Spleen (tissue), 7 donors: ENCODE measurements around the gene RIPOR3.
A peak's percentile ranks its signal among the peaks of the same experiment; 100 is the strongest.

ENCODE experiments used
- CTCF ChIP-seq, 11 experiments: fragments of 200-600 bp in 7 of 11; fragments of 450-650 bp in 4 of 11; sonication (generic) in 4 of 11; IDR thresholded peaks in 8 of 11; conservative IDR thresholded peaks in 3 of 11; 1 replicate in 7 of 11; 2 replicates in 4 of 11; pipeline versions ENCODE4 v1.4.0 to v1.8.0; 2016 to 2021; ENCODE audit warnings: antibody characterized with exemption in 11 of 11, inconsistent platforms in 4 of 11, mild to moderate bottlenecking in 1 of 11
- POLR2A ChIP-seq, 3 donors: fragments of 450-650 bp; IDR thresholded peaks; one replicate each; pipeline ENCODE4 v1.5.1; 2017; ENCODE audit warnings: antibody characterized with exemption in 3 of 3, mild to moderate bottlenecking in 1 of 3
- POLR2AphosphoS5 ChIP-seq, 3 donors: sonication (generic); formaldehyde crosslinking; IDR thresholded peaks; one replicate each; pipeline ENCODE4 v1.5.1; 2017; ENCODE audit warnings: antibody characterized with exemption in 3 of 3
- donor health status: DM: no; HTN: no; CAD: no; lungs with moderate emphysema.
- donor health status: DM: no; HTN: no; CAD: no.
- donor health status: DM: no; HTN: no; CAD: no.

GRCh38 chr20:50590348-50590664 is 101.0 kb downstream of the RIPOR3 start:
- TF ChIP-seq CTCF (IDR thresholded peaks at IDR 0.05 in 8 of 11, conservative IDR thresholded peaks at IDR 0.05 in 3 of 11), result no peak
- no peak for TF ChIP-seq POLR2A (IDR thresholded peaks at IDR 0.05)
- TF ChIP-seq POLR2AphosphoS5 (IDR thresholded peaks at IDR 0.05), result peak in 2 of 3 donors; percentile 40 to 70
